HG03342 (cell line): ENCODE results near the gene GHRHR.

Source experiments
- ATAC-seq: cut with Tn5 transposase; IDR thresholded peaks from one replicate; pipeline ENCODE4 v1.9.1; 2021; ENCODE audit warnings: mild to moderate bottlenecking, moderate library complexity; ENCODE audit not compliant: unreplicated experiment

The GHRHR gene

DNA sequence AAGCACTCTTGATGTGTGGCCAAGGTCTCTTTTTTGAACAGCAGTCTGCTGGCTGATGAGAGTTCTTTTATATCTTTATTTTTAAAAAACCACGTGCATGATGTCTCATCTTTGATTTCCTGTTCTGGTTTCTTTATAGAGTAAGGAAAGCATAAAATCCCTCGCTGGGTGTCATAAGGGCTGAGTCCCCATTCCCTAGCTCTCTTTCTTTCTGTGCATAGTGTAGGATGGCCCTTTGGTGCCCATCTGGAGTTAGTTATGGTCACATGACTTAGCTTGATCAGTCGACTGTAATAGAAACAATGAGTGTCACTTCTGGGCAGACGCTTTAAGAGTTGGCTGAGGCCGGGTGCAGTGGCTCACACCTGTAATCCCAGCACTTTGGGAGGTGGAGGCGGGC, 38.5 kb downstream of the GHRHR start:
- no peak for ATAC-seq

DNA sequence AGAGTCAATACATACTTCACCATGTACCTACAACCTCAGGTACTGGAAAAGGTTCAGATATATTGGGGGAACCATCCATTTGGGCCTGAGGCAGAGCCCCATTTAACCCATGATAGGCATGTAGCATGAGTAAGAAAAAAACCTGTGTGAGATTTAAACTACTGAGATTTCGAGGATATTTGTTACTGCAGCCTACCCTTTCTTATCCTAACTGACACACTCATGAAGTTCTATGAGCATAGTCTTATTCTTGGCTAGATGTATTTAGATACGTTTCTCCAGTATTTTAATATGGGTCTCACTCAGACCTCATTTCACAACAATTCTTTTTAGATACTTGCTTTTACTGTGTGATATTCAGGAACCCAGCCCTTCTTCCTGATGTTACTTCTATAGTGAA, 39.3 kb downstream of the GHRHR start:
- ATAC-seq, result no peak

DNA sequence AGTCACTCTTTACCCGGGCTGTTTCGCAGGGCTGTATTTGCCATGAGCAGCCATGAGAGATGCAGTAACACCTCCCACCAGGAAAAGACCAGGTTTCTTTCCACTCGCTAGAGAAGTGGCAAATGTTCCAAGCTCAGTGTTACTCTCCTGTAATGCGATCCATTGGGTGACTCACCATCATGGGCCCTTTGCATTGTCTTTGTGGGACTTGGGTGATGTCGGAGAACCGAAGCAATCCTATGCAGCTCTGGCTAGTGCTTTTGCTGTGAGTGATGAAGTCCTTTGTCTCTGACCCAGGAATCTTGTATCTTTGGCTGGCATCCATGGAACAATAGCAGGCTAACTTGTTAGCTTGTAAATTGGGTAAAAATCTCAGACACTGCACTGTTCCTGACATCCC, 40.0 kb downstream of the GHRHR start:
- no peak for ATAC-seq

DNA sequence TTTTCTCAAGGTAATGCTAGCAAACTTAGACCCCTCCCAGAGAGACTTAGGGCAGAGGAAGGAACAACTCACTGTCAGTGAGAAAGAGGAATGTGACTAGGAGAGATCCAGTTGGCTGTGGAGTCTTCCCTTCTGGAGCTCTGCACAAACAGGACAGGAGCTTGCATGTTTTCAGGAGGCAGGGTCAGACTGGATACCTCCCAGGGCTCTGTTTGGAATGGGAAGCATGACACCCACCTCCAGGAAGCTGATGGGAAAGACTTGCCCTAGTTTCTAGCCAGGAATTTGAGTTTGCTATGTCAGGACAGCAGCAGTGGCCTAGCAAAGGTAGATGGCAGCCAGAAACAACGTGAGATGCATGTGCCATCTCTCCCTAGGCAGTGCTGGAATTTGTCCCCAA, 40.6 kb downstream of the GHRHR start:
- no peak for ATAC-seq

DNA sequence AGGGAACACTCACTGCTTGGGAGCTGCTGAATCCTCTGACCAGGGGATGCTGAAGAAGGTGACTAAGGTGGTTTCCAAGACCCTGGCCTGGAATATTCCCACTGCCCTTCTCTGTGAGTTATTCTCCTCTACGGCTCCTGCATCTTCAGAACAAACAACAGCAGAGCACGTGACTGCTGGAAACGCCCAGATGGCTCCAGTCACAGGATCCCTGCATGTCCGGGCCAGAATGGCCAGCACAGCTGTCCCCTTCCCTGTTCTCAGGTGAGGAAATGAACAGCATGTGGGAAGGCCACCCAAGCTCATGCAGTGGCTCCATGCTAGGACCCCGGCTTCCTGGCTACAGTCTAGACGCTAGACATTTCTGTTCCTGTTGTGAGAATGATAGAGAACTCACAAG, 43.1 kb downstream of the GHRHR start:
- ATAC-seq, result no peak

DNA sequence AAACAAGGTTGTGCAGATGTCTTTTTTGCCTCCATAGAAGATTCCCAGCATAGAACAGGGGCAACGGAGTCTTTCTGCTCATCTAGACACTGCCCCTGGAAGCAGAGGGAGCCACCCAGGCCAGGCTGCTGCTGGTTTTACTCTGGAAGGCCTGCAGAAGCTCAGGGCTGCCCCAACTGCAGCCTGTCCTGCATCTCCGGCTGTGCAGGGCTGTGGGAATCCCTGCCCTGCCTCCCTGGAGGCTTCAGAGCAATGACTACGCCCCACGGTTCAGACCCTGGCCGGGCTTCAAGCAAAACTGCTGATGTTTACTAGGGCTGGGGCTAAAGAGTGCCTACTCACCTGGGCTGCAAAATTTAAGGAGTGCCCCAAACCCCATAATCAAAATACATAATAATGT, 43.9 kb downstream of the GHRHR start:
- no peak for ATAC-seq

DNA sequence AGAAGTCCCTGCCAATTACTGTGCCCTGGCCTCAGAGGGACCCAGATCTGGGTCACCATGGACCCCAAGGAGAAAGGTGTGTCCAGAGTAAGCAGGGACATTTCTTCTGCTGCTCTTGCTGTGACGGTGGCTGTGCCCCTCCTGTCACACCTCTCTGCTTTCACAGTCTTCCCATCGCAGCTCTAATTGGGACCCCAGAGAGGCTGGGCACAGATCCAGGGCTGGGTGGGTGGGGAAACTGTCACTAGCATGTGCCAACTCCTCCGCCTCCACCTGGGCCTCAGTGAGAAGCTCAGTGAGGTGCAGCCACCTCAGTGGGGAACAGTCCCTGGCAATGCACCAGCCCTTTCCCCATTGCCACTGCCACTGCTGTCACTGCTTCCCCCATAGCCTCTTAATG, 51.1 kb downstream of the GHRHR start:
- ATAC-seq, result no peak

DNA sequence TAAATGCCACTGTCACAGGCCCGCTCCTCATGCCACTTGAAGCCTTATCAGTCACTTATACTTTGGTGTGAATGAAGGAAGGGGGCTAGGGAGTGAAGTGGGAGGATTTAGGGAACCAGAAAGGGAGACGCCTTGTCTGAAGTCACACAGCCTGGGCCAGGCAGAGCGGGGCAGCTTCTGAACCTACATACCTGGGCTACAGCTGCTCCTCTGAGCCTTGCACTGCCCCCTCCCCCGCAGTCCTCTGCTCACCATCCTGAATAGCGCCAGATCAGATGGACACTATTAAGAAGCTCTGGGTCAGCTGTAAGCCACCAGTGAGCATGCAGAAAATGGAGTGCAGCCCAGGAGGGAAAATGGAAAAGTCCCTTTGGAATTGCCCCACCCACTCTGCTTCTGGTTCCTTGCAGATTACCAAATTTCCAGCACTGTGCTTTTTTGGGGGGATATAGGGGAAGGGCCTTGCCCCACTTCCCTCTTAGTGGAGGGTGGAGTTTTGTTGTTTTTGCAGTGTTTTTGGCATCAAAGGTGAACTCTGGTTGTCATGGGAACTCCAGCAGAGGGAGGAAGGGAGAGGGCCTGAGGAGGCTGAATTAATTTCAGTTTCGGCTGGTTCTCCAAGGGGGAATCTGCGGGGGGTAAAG, 53.4 kb downstream of the GHRHR start:
- ATAC-seq, result no peak

DNA sequence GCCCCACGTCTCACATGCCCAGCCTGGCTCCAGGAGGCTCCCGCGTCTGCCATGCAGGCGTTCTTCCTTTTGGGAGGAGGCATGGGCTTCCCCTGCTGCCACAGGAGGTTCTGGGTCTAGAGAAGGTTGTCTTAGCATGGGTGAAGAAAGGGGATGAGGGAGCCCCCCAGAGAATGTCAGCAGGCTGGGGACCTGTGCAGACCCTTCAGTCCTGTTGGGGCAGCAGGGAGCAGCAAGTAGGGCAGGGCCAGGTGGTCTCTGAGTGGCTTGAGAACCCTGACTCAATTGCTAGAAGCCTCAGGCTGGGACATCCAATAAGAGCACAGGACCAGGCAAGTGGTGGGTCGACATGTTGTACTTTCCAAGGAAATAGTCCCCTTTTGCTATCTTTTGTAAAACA, 54.0 kb downstream of the GHRHR start:
- no peak for ATAC-seq

DNA sequence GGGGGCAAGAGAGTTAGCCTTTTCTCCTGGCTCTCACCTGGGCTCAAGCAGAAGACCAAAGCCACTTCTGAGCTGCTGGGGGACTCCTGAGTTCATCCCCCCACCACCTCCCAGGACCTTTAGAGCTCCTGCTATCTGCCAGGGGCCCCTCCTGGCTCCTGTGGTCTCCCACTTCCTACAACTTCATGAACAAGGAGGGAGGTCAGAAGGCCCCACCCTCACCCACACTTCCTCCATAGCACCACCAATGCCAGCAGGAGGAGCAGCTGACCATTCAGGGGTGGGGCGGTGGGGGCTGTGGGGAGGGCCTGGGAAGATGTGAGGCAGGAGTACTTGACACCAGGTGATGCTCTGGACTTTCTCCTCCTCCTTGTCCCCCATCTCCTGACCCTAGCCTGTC, 55.8 kb downstream of the GHRHR start:
- ATAC-seq, result no peak

DNA sequence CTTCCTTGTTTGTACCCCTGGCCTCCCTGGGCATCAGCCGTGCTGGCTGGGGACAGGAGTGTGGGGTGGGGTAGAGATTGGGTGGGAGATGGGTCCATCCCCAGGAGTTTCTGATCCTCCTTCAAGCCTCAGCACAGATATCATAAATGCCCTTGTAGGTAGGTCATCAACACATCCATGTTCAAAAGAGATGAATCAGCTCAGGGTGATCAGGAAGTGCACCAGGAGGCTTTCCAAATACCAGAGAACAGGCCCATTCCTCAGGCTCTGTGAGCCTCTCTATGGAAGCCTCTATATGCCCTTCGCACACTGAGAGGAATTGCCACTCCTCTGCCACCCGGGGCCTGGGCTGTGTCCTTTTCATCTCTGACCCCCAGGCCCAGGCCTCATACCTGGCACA, 56.4 kb downstream of the GHRHR start:
- ATAC-seq, result no peak

DNA sequence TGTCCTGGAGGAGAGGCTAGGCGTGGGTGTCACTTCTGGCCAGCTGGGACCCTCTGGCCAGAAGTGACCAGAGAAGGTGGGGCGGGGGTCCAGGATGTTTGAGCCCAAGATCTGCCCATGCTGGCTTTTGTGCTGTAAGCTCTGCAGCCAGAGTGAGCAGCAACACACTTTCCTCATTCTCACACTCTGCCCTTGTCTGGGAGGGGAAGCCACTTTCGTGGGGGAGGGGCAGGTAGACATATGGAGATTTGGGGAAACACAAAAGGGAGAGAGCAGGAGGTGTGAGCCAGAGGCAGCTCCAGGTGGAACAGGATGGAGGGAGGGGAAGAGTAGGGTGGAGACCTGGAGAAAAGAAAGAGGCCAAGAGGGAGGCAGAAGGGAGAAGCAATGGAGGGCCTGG, 56.9 kb downstream of the GHRHR start:
- ATAC-seq, result no peak

DNA sequence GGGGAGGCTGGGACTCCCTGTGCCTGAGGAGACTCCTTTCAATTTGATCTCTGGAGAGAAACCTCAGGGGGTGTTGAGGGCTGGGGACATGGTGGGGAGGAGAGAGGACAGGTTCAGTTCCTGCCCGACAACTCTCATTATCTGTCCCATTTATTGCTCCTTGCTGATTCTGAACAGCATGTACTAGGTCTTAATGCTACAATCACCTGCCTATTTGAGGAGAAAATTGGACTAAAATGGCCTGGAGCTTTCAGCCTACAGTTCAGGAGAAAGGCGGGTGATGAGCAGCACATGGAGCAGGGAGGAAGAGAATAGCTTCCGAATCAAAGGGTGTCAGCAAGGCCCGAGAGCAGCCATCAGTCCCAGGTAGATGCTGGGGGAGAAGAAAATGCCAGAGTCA, 58.4 kb downstream of the GHRHR start:
- no peak for ATAC-seq

DNA sequence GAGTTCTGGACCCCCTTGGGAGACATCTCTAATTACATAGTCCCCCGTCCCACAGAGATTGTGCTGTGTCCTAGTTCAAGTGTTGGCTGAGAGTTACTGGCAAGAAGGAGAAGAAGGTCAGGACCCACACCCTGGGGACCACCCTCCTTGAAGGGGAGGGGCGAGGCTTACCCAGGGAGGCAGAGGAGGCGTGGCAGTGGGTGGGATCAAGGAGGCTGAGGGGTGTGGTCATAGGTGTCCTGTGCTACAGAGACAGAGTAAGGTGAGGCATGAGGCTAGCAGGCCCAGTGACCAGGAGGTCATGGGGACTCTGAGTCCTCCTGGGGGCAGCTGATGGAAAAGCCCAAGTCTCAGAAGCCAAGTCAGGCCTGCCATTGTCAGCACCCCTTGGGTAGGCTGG, 59.0 kb downstream of the GHRHR start:
- no peak for ATAC-seq

DNA sequence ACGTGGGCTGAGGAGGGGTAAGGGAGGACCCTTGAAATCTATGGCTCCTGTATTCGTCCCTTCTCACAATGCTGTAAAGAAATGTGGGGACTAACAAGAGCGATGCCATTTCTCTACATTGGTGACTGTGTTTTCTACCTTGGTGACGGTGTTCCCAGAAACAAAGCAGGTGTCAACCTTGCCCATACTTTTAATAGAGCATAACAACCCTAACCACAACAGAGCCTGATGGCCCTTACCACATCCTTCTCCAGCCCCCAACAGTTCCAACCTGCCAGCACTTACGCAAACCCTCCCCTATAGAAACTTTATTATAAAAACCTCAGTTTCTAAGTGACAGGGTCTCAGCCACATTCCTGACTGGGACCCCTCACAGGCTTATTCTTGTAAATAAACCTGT, 60.1 kb downstream of the GHRHR start:
- ATAC-seq, result no peak

DNA sequence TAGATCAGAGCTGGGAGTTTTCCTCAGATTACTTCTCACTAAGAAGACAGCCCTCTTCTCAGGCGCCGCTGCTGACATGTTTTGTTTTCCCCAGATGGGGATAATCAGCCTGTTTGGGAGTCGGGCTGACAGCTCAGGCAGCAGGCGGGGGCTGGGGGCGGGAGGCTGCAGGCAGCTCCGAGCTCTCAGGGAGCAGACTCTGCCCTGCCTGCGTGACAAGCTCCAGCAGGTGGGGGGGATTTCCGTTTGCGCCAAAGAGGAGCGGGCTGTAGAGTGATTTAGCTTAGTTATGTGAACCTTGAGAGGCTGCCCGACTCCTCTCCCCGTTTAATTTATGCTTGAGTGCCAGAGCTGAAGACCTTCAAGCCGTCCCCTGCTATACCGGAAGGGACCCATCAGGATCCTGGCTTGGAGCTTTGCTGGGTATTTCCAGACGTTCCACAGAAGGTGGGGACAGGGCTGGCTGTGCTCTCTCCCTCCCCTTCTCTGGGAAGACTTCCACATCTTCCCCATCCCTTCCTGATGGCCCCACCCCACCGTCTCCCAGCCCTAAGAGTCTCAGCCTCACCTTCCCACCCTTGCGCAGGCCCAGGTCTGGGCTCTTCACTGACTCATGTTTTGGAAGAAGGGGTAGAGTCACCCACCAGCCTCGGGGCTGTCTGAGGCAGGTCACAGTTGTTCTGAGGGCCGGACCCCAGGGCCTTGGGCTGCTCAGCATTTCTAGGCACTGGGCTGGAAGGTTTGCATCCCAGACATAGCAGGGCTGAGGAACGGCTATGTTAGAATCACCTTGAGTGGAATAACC, 63.6 kb downstream of the GHRHR start:
- no peak for ATAC-seq

DNA sequence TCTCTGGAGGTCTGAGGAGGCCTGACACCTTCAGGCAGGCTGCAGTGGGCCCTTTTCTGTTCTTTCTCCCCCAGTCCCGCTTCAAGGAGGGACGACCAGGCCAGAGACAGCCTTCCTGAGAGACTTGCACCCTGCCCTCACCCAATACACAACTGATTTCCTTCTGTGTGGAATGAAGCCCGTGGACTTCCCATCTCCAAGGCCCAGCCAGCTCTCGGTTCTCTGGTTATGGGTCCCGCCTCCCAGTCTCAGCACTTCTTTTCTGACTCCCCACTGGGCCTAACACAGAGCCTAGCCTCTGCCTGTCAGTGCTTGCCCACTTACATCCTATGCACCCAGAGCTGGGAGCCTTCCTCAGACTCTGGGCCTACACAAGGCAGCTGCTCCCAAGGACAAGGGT, 64.3 kb downstream of the GHRHR start:
- no peak for ATAC-seq

DNA sequence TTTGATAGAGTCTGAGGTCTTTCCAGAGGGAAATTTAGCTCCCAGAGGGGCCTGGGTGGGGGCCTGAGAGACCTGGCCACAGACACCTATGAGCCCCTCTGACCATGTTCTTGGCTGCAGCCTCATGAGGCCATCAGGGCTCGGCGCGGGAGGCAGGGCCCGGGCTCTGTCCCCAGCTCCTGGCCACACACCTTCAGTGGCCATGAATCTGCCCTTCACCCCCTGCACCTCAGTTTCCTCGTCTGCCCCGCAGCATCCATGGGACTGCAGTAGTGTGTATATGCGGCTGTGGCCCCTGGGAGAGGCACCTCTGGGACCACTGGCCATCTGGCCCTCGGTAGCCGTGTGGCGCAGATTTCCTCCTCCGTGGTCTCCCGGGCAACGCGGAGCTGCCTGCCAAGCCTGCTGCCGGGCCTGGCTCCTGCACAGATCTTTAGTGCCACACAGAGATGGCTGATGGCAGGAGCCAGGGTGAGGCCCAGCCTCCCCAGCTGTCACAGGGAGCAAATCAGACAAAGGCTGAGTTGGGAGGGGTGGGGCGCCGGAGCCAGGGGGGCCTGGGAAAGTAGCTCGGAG, 64.8 kb downstream of the GHRHR start:
- no peak for ATAC-seq
